B cell (primary cell): Measurements from ENCODE around the gene NCS1. TPM values are rescaled to one million over a fixed set of nuclear protein-coding genes. Genes with fewer than 3 reads are reported as not detected.

Source experiments
- ATAC-seq: fragments of 200-7000 bp; cut with Tn5 transposase; one replicate; pipeline ENCODE4 v1.10.0; 2021; ENCODE audit warnings: low read depth, mild to moderate bottlenecking, moderate number of reproducible peaks, moderate library complexity
- CTCF ChIA-PET: fragments of 350-600 bp; sonication (Branson Sonifier 250); formaldehyde crosslinking; loops from one replicate; lab custom pipeline; 2021; ENCODE audit warnings: antibody characterized with exemption, inconsistent platforms; lab: Charles Lee
- POLR2A ChIA-PET: fragments of 350-600 bp; sonication (Branson Sonifier 250); formaldehyde crosslinking; loops from one replicate; lab custom pipeline; 2021; ENCODE audit warnings: antibody characterized with exemption; lab: Charles Lee
- DNase-seq: peaks from one replicate; pipeline ENCODE4 v3.0.0; 2013
- H2AFZ ChIP-seq: 2 replicates; pipeline ENCODE4 v1.6.1; 2012; ENCODE audit warnings: mild to moderate bottlenecking, low read depth, low read length; ENCODE audit not compliant: insufficient read depth, poor library complexity, severe bottlenecking
- H3K27ac ChIP-seq, 2 donors: 1 replicate in 1 of 2; 2 replicates in 1 of 2; pipeline ENCODE4 v1.5.1; 2012 to 2013; ENCODE audit warnings: low read length in 2 of 2, mild to moderate bottlenecking in 2 of 2, moderate library complexity in 1 of 2
- H3K27me3 ChIP-seq, 4 experiments: fragments of 200-600 bp in 1 of 4; sonication (generic) in 1 of 4; replicated peaks in 1 of 4; 1 replicate in 2 of 4; 2 replicates in 2 of 4; pipeline versions ENCODE4 v1.6.1 to v1.7.0; 2013 to 2016; ENCODE audit warnings: low read length in 3 of 4, mild to moderate bottlenecking in 2 of 4, mixed read lengths in 1 of 4, moderate library complexity in 1 of 4; ENCODE audit not compliant: insufficient read depth in 4 of 4, control insufficient read depth in 3 of 4; ENCODE audit errors: control extremely low read depth in 1 of 4
- H3K36me3 ChIP-seq, 2 experiments: replicated peaks in 1 of 2; 1 replicate in 1 of 2; 2 replicates in 1 of 2; pipeline versions ENCODE4 v1.6.1 to v1.7.1; 2013; ENCODE audit warnings: low read length in 1 of 2; ENCODE audit not compliant: insufficient read depth in 2 of 2, control insufficient read depth in 1 of 2; ENCODE audit errors: control extremely low read depth in 1 of 2, extremely low read depth in 1 of 2
- H3K4me1 ChIP-seq, 2 donors: fragments of 200-600 bp in 1 of 2; sonication (generic) in 1 of 2; 1 replicate in 1 of 2; 2 replicates in 1 of 2; pipeline versions ENCODE4 v1.5.1 to v1.6.1; 2013 to 2017; ENCODE audit warnings: low read length in 2 of 2; ENCODE audit not compliant: control insufficient read depth in 2 of 2, insufficient read depth in 2 of 2
- H3K4me2 ChIP-seq: replicated peaks from 2 replicates; pipeline ENCODE3; 2012; ENCODE audit warnings: mild to moderate bottlenecking, low read depth, low read length; ENCODE audit not compliant: poor library complexity, severe bottlenecking
- H3K4me3 ChIP-seq, 5 experiments: fragments of 200-600 bp in 1 of 5; sonication (generic) in 1 of 5; 1 replicate in 3 of 5; 2 replicates in 2 of 5; pipeline versions ENCODE4 v1.5.1 to v1.7.0; 2011 to 2016; ENCODE audit warnings: low read length in 4 of 5, mild to moderate bottlenecking in 4 of 5, low read depth in 2 of 5, control low read depth in 1 of 5, moderate library complexity in 1 of 5; ENCODE audit not compliant: insufficient read depth in 1 of 5; ENCODE audit errors: control extremely low read depth in 1 of 5, extremely low read depth in 1 of 5
- H3K79me2 ChIP-seq: fragments of 200-600 bp; sonication (generic); one replicate; pipeline ENCODE4 v1.6.0; 2016; ENCODE audit warnings: low read length; ENCODE audit not compliant: control insufficient read depth, insufficient read depth
- H3K9ac ChIP-seq: fragments of 200-600 bp; sonication (generic); 2 replicates; pipeline ENCODE4 v1.6.1; 2017; ENCODE audit warnings: mild to moderate bottlenecking, low read length, moderate library complexity
- H3K9me3 ChIP-seq, 3 donors: one replicate each; pipeline versions ENCODE4 v1.6.1 to v1.7.1; 2013; ENCODE audit warnings: low read length in 2 of 3; ENCODE audit not compliant: control insufficient read depth in 2 of 3, insufficient read depth in 1 of 3; ENCODE audit errors: control extremely low read depth in 1 of 3
- H4K20me1 ChIP-seq: 2 replicates; pipeline ENCODE4 v1.6.0; 2012; ENCODE audit warnings: mild to moderate bottlenecking, low read length; ENCODE audit not compliant: insufficient read depth, control insufficient read depth, poor library complexity, severe bottlenecking
- H3K27ac Mint-ChIP-seq: one replicate; pipeline ENCODE4 v1.8.0; 2021; ENCODE audit warnings: mixed read lengths
- H3K27me3 Mint-ChIP-seq: one replicate; pipeline ENCODE4 v1.8.0; 2021; ENCODE audit warnings: mixed read lengths
- H3K4me1 Mint-ChIP-seq: one replicate; pipeline ENCODE4 v1.8.0; 2021; ENCODE audit warnings: mixed read lengths
- H3K4me3 Mint-ChIP-seq: one replicate; pipeline ENCODE4 v1.8.0; 2021; ENCODE audit warnings: mixed read lengths
- H3K9me3 Mint-ChIP-seq: one replicate; pipeline ENCODE4 v1.8.0; 2022; ENCODE audit warnings: mixed read lengths; ENCODE audit not compliant: insufficient read depth
- CTCF ChIP-seq: fragments of 200-600 bp; IDR thresholded peaks from one replicate; pipeline ENCODE4 v1.8.0; 2022; ENCODE audit warnings: antibody characterized with exemption, mild to moderate bottlenecking
- EZH2 ChIP-seq: IDR thresholded peaks from 2 replicates; pipeline ENCODE4 v1.6.1; 2012; ENCODE audit warnings: borderline replicate concordance, low read depth, mild to moderate bottlenecking, moderate library complexity, low read length; ENCODE audit not compliant: insufficient read depth, poor library complexity, severe bottlenecking
- WGBS: methylation state at CpG from one replicate; pipeline ENCODE4 v1.1.5; 2013; ENCODE audit warnings: missing lambda C conversion rate; ENCODE audit not compliant: insufficient coverage; 5-methylcytosine and 5-hydroxymethylcytosine counted together
- intact Hi-C: fragments of 100-400 bp; cut with micrococcal nuclease; formaldehyde crosslinking; loops from one replicate; pipeline ENCODE4 v1.10.0; 2022
- polyA plus RNA-seq: library from polyadenylated mRNA; depleted of rRNA; stranded (reverse); fragments of >200 nt; gene quantifications from 2 replicates; pipeline ENCODE4 v1.2.3, GENCODE V29; 2012
- total RNA-seq, 2 donors: library from RNA; stranded (reverse); fragments of 120-200 nt in 1 of 2; gene quantifications; 1 replicate in 1 of 2; 2 replicates in 1 of 2; pipeline versions ENCODE4 v1.2.3 to v1.2.4, GENCODE V29; 2013 to 2022

Gene NCS1
- total and polyA plus RNA-seq, 2 donors (not counting 1 experiment from before 2014, with no cell fraction given): 0.39 TPM; not detected in 1

- WGBS: 95% methylated on average over 6 of the region's 13 CpGs
- Mint-ChIP-seq H3K4me1 (peaks cover 21% of the 10 kb centered on the region), H3K27ac (no peak overlapping the region), H3K9me3 (no peaks in the 10 kb centered on the region), H3K27me3 (peaks cover 15% of the 10 kb centered on the region), H3K4me3 (no peak overlapping the region)
- DNase-seq: no peak
- no peak for ATAC-seq
- intact Hi-C loops: loop anchor here (5.0 kb wide), 1 partner anchor 357 kb away; no protein-coding TSS in a partner anchor
- Histone ChIP-seq H3K27ac (no peak overlapping the region), H3K36me3 (no peaks in the 10 kb centered on the region), H4K20me1 (no peaks in the 10 kb centered on the region), H2AFZ (no peak overlapping the region), H3K9me3 (no peaks in the 10 kb centered on the region), H3K4me3 (no peak overlapping the region), H3K27me3 (peaks cover 0 to 5% (median 0%) of the 10 kb centered on the region in 4 experiments), H3K4me2 (no peak overlapping the region), H3K9ac (no peak overlapping the region), H3K79me2 (no peaks in the 10 kb centered on the region), H3K4me1 (peaks cover 19 to 24% of the 10 kb centered on the region in 2 donors)
- ChIA-PET CTCF (interaction anchor here (0.6 to 2.5 kb wide), 2 partner anchors 138 to 621 kb away, joined by 3 to 13 read pairs; no protein-coding TSS in a partner anchor), POLR2A (no interaction called here)
- TF ChIP-seq CTCF (no peak), EZH2 (no peak)
Measured at GRCh38 chr9:130244548-130245165, 72.5 kb downstream of the NCS1 start.

- Histone ChIP-seq H3K79me2 (no peaks in the 10 kb centered on the region), H3K36me3 (no peaks in the 10 kb centered on the region), H3K9me3 (no peaks in the 10 kb centered on the region), H3K4me1 (peaks cover 11 to 15% of the 10 kb centered on the region in 2 donors), H3K4me3 (no peak overlapping the region), H3K4me2 (no peak overlapping the region), H4K20me1 (no peaks in the 10 kb centered on the region), H3K9ac (no peak overlapping the region), H2AFZ (no peak overlapping the region), H3K27me3 (peaks cover 0 to 5% (median 0%) of the 10 kb centered on the region in 4 experiments), H3K27ac (no peak overlapping the region)
- intact Hi-C loops: no loop called here
- Mint-ChIP-seq H3K4me1 (peaks cover 13% of the 10 kb centered on the region), H3K4me3 (no peak overlapping the region), H3K9me3 (no peaks in the 10 kb centered on the region), H3K27ac (no peak overlapping the region), H3K27me3 (peaks cover 19% of the 10 kb centered on the region)
- ChIA-PET CTCF (interaction anchor here (0.7 to 2.5 kb wide), 3 partner anchors 139 to 458 kb away, joined by 3 to 13 read pairs (median 4); no protein-coding TSS in a partner anchor), POLR2A (no interaction called here)
- TF ChIP-seq EZH2: no peak
- no peak for TF ChIP-seq CTCF
- DNase-seq (no peak), ATAC-seq (no peak)
- WGBS: 92% methylated on average over 2 of the region's 11 CpGs
Measured at GRCh38 chr9:130245474-130245873, 73.3 kb downstream of the NCS1 start.
